GM18520 (cell line): ENCODE results near the gene UBA1.

Source experiments
- ATAC-seq: cut with Tn5 transposase; IDR thresholded peaks from one replicate; pipeline ENCODE4 v1.9.1; 2021; ENCODE audit not compliant: unreplicated experiment

The UBA1 gene

GRCh38 chrX:47193475-47194193 lies at the start of gene UBA1:
Gene UBA1 (plus strand): TSS chrX:47193829. CDS start chrX:47198803, 4,974 bp downstream.
- ATAC-seq, result peak; percentile 43

GRCh38 chrX:47143894-47144625 lies 49.6 kb upstream of the UBA1 start:
- no peak for ATAC-seq

GRCh38 chrX:47144626-47145394 lies 48.8 kb upstream of the UBA1 start, which contains the start of the genes NDUFB11 and RBM10:
Gene NDUFB11 (minus strand): TSS chrX:47144702. CDS start chrX:47144679, 23 bp downstream.
Gene RBM10 (plus strand): TSS chrX:47145221. CDS start chrX:47147482, 2,261 bp downstream.
- peak; percentile 79 for ATAC-seq

GRCh38 chrX:47145395-47146120 lies 48.1 kb upstream of the UBA1 start:
- no peak for ATAC-seq

GRCh38 chrX:47146121-47146935 lies 47.3 kb upstream of the UBA1 start:
- ATAC-seq, result no peak

GRCh38 chrX:47146936-47147859 lies 46.4 kb upstream of the UBA1 start:
- ATAC-seq, result no peak

GRCh38 chrX:47148946-47149345 lies 44.7 kb upstream of the UBA1 start:
- no peak for ATAC-seq

- ATAC-seq, result no peak
Observed at GRCh38 chrX:47151435-47151834, 42.2 kb upstream of the UBA1 start.

- ATAC-seq, result no peak
Observed at GRCh38 chrX:47156611-47157520, 36.8 kb upstream of the UBA1 start.

- ATAC-seq, result no peak
Observed at GRCh38 chrX:47158131-47158530, 35.5 kb upstream of the UBA1 start.

- ATAC-seq, result no peak
Observed at GRCh38 chrX:47158781-47159180, 34.8 kb upstream of the UBA1 start.

- no peak for ATAC-seq
Observed at GRCh38 chrX:47160781-47161180, 32.8 kb upstream of the UBA1 start.

- no peak for ATAC-seq
Observed at GRCh38 chrX:47162927-47163583, 30.6 kb upstream of the UBA1 start.

GRCh38 chrX:47164420-47164819 lies 29.2 kb upstream of the UBA1 start:
- no peak for ATAC-seq

GRCh38 chrX:47166126-47166525 lies 27.5 kb upstream of the UBA1 start:
- ATAC-seq, result no peak

GRCh38 chrX:47168495-47169073 lies 25.0 kb upstream of the UBA1 start:
- no peak for ATAC-seq

GRCh38 chrX:47169273-47169672 lies 24.4 kb upstream of the UBA1 start:
- ATAC-seq, result no peak
